ENCODE results near the gene OTUB1.
"Not testable (repeated sequence)": the region's sequence is repeated elsewhere in the genome, so short reads cannot be mapped to it uniquely, and the experiment has no call there.

The OTUB1 gene

GRCh38 chr11:64045700-64046099, 59.5 kb downstream of the OTUB1 start:
- CTCF ChIA-PET, result interaction anchor here (0.7 kb wide), 1 partner anchor 13 kb away, joined by 3 read pairs; no protein-coding TSS in a partner anchor
- no peak for TF ChIP-seq CTCF (IDR thresholded peaks at IDR 0.05; ENCODE audit: control extremely low read depth, extremely low read depth, low read depth, missing control alignments)
- POLR2A ChIA-PET, result no interaction called here
- DNase-seq (ENCODE audit: extremely low spot score), result no peak

GRCh38 chr11:64047373-64047772, 61.1 kb downstream of the OTUB1 start:
- DNase-seq (ENCODE audit: extremely low spot score); CTCF ChIA-PET; POLR2A ChIA-PET: not testable (repeated sequence)

Data from GM10248 (cell line).